Measurements from ENCODE around the gene ADAM8. TPM values are rescaled to one million over a fixed set of nuclear protein-coding genes. Genes with fewer than 3 reads are reported as not detected.

The ADAM8 gene
- total RNA-seq, 1 experiment from 2014 or later = 113 TPM

GRCh38 chr10:133275684-133276092 is 980 bp downstream of the ADAM8 start:
- H3K9me2 ChIP-seq (replicated peaks; ENCODE audit: low read length) = no peaks in the 10 kb centered on the region
- peak overlapping the region; percentile 82 for H3K4me3 ChIP-seq (ENCODE audit: low read length)
- H3K27ac ChIP-seq (ENCODE audit: low read length) = peak overlapping the region; percentile 93
- no peak for ATAC-seq
- H3K4me1 ChIP-seq (ENCODE audit: insufficient read depth, low read length) = peaks cover 54% of the 10 kb centered on the region
- no peaks in the 10 kb centered on the region; the same call in 1 of the 2 replicates for H3K36me3 ChIP-seq (ENCODE audit: low read depth, low read length)
- peaks cover 4% of the 10 kb centered on the region for H3F3A ChIP-seq (ENCODE audit: low read length, unreplicated experiment)
- intact Hi-C loops (cut with micrococcal nuclease) = no loop called here
- H3K4me2 ChIP-seq (ENCODE audit: low read length) = peak overlapping the region; percentile 97
- TSS peak; percentile 86 for BruUV-seq (replicated peaks)
- peak; percentile 41 for DNase-seq
- no peaks in the 10 kb centered on the region for H4K20me1 ChIP-seq (ENCODE audit: low read length)
- no peak overlapping the region for H2AFZ ChIP-seq (ENCODE audit: low read length)
- peaks cover 32% of the 10 kb centered on the region for H3K79me2 ChIP-seq (ENCODE audit: low read length)
- CTCF ChIA-PET = no interaction called here
- no peak for TF ChIP-seq EZH2 (IDR thresholded peaks at IDR 0.05; ENCODE audit: low read length, unreplicated experiment)
- POLR2A ChIA-PET (ENCODE audit: unreplicated experiment) = interaction anchor here (0.6 kb wide), 1 partner anchor 17 kb away, joined by 3 read pairs; no protein-coding TSS in a partner anchor
- no peaks in the 10 kb centered on the region for H3K27me3 ChIP-seq (ENCODE audit: low read length)
- no peaks in the 10 kb centered on the region for H3K9me3 ChIP-seq (ENCODE audit: low read length)
- H3K9ac ChIP-seq (ENCODE audit: low read length) = peak overlapping the region; percentile 96

DNA sequence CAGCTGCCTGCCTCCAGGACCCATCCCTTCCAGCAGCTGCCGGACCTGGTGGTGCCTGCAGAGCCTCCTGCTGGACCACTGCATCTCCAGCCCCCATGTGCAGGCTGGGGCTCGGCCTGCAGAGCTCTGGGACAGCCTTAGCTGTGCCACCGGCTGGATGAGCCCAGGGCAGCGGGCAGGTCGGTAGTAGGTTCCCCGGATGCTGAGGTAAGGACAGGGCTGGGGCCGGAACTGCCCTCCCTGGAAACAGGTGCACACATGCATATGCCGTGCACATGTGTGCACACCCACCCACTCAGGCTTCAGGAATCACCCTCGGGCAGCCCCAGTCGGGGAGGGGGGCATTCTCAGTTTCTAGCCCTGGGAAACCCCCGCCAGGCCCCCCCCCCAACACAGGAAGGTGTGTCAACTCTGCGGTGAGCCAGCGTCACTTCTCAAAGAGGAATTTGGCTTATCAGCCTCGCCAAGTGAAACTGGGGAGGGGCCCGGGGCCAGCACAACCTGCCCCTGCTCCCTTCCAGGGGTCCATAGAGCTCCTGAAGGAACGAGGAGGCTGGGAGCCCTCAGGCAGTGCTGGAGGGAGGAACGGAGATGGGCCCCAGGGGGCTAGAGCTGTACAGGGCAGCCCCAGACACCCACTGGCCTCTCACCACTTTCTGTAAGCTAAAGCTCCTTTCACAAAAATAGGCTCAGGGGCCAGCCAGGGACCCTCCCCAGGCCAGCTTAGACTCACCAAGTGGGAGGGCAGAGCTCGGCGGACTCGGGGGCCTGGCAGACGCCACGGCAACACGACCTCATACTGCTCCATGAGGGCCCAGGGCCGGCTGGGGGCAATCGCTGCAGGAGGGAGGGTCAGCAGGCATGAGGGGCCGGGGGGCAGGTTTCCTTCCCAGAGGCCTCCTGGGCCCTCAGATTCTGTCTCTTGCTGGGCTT is 1.7 kb downstream of the ADAM8 start:
- ATAC-seq (peak; percentile 10), DNase-seq (peak; percentile 77)
- no peaks in the 10 kb centered on the region for H4K20me1 ChIP-seq (ENCODE audit: low read length)
- ChIA-PET POLR2A (ENCODE audit: unreplicated experiment) (interaction anchor here (0.6 kb wide), 1 partner anchor 18 kb away, joined by 3 read pairs; no protein-coding TSS in a partner anchor), CTCF (no interaction called here)
- H3K9ac ChIP-seq (ENCODE audit: low read length) = peak overlapping the region; percentile 96
- H3K9me2 ChIP-seq (replicated peaks; ENCODE audit: low read length) = no peaks in the 10 kb centered on the region
- peaks cover 32% of the 10 kb centered on the region for H3K79me2 ChIP-seq (ENCODE audit: low read length)
- intact Hi-C loops (cut with micrococcal nuclease) = no loop called here
- no TSS peak for BruUV-seq (replicated peaks)
- H3K27ac ChIP-seq (ENCODE audit: low read length) = peak overlapping the region; percentile 93
- no peaks in the 10 kb centered on the region for H3K9me3 ChIP-seq (ENCODE audit: low read length)
- peak overlapping the region; percentile 97 for H3K4me2 ChIP-seq (ENCODE audit: low read length)
- H3K36me3 ChIP-seq (ENCODE audit: low read depth, low read length) = no peaks in the 10 kb centered on the region; the same call in 1 of the 2 replicates
- H3K27me3 ChIP-seq (ENCODE audit: low read length) = no peaks in the 10 kb centered on the region
- TF ChIP-seq EZH2 (IDR thresholded peaks at IDR 0.05; ENCODE audit: low read length, unreplicated experiment) = no peak
- TF ChIP-seq CTCF (conservative IDR thresholded peaks at IDR 0.05; ENCODE audit: low read depth, low read length) = no peak
- TF ChIP-seq EZH2phosphoT487 (IDR thresholded peaks at IDR 0.05; ENCODE audit: borderline replicate concordance, low read length) = no peak
- H3K4me3 ChIP-seq (ENCODE audit: low read length) = peak overlapping the region; percentile 82
- H2AFZ ChIP-seq (ENCODE audit: low read length) = no peak overlapping the region
- peaks cover 49% of the 10 kb centered on the region for H3K4me1 ChIP-seq (ENCODE audit: insufficient read depth, low read length)
- peaks cover 4% of the 10 kb centered on the region for H3F3A ChIP-seq (ENCODE audit: low read length, unreplicated experiment)

DNA sequence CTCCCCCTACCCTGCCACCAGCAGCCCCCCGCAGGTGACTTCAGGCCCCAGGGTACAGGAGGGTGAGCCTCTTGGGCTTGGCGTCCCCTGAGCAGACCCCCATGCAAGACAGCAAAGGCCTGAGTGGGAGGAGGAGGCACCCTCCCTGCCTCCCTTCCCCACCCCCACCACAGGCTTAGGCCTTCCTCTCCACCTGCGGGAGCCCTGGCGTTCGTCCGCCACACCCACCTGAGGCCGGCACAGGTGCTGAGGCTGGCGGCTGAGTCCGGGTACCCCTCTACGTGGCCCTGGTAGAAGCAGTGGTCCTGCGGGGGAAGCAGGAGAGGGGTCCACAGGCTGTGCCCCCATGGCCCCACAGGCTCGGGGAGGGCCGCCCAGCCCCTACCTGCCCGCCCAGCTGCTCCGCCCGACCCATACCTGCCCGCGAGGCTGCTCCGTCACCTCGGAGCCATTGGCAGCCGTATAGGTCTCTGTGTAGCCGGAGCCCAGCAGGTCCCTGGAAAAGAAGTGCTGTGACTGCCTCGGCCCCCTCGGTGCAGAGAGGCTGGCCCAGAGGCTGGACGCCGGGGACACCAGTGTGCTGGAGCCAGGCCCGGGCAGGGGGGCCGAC is 3.0 kb downstream of the ADAM8 start:
- peaks cover 4% of the 10 kb centered on the region for H3F3A ChIP-seq (ENCODE audit: low read length, unreplicated experiment)
- intact Hi-C loops (cut with micrococcal nuclease) = no loop called here
- POLR2A ChIA-PET (ENCODE audit: unreplicated experiment) = no interaction called here
- ATAC-seq (no peak), DNase-seq (no peak)
- H3K9me2 ChIP-seq (replicated peaks; ENCODE audit: low read length) = no peaks in the 10 kb centered on the region
- no peak overlapping the region for H2AFZ ChIP-seq (ENCODE audit: low read length)
- CTCF ChIA-PET = no interaction called here
- peaks cover 5% of the 10 kb centered on the region; the same call in 1 of the 2 replicates for H3K36me3 ChIP-seq (ENCODE audit: low read depth, low read length)
- H4K20me1 ChIP-seq (ENCODE audit: low read length) = no peaks in the 10 kb centered on the region
- no peak overlapping the region for H3K27ac ChIP-seq (ENCODE audit: low read length)
- H3K4me1 ChIP-seq (ENCODE audit: insufficient read depth, low read length) = peaks cover 36% of the 10 kb centered on the region
- peaks cover 32% of the 10 kb centered on the region for H3K79me2 ChIP-seq (ENCODE audit: low read length)
- H3K9ac ChIP-seq (ENCODE audit: low read length) = no peak overlapping the region
- BruUV-seq (replicated peaks) = no TSS peak
- H3K27me3 ChIP-seq (ENCODE audit: low read length) = no peaks in the 10 kb centered on the region
- no peak overlapping the region for H3K4me2 ChIP-seq (ENCODE audit: low read length)
- H3K9me3 ChIP-seq (ENCODE audit: low read length) = no peaks in the 10 kb centered on the region
- no peak for TF ChIP-seq CTCF (conservative IDR thresholded peaks at IDR 0.05; ENCODE audit: low read depth, low read length)
- H3K4me3 ChIP-seq (ENCODE audit: low read length) = no peak overlapping the region

Measured in PC-3 (cell line).